ENCODE measurements around the gene COL6A1. TPM values are rescaled to one million over a fixed set of nuclear protein-coding genes. Genes with fewer than 3 reads are reported as not detected.

Gene COL6A1
- total RNA-seq, 3 donors from 2014 or later (not counting 1 experiment from before 2014, with no cell fraction given), result 1.0 to 5.2 (median 2.5) TPM

GRCh38 chr21:45938453-45938755, 43.2 kb upstream of the COL6A1 start:
- Mint-ChIP-seq H3K27ac (no peak overlapping the region), H3K27me3 (ENCODE audit: low read depth in 2 of 2) (no peaks in the 10 kb centered on the region), H3K9me3 (no peaks in the 10 kb centered on the region), H3K36me3 (no peaks in the 10 kb centered on the region), H3K4me1 (no peaks in the 10 kb centered on the region), H3K4me3 (no peak overlapping the region)
- H3K27ac ChIP-seq (ENCODE audit: low read length), result no peak overlapping the region
- TF ChIP-seq CTCF (IDR thresholded peaks at IDR 0.05), result no peak
- no peak for ATAC-seq
- H3K9me3 ChIP-seq (ENCODE audit: control insufficient read depth, insufficient read depth, low read length), result no peaks in the 10 kb centered on the region
- WGBS (ENCODE audit: insufficient coverage), result 93% methylated on average over 1 of the region's 1 CpG
- no peaks in the 10 kb centered on the region for H3K4me1 ChIP-seq (ENCODE audit: control insufficient read depth, insufficient read depth, low read length)
- no peak overlapping the region for H3K4me3 ChIP-seq (ENCODE audit: low read length)
- H3K27me3 ChIP-seq (ENCODE audit: control insufficient read depth, insufficient read depth, low read length), result no peaks in the 10 kb centered on the region
- intact Hi-C loops (cut with micrococcal nuclease), result no loop called here
- no peak for DNase-seq
- no peaks in the 10 kb centered on the region for H3K36me3 ChIP-seq (ENCODE audit: control insufficient read depth, insufficient read depth, low read length)

- H3K4me1 Mint-ChIP-seq, result no peaks in the 10 kb centered on the region
- H3K36me3 ChIP-seq (ENCODE audit: control insufficient read depth, insufficient read depth, low read length), result no peaks in the 10 kb centered on the region
- no peaks in the 10 kb centered on the region for H3K9me3 ChIP-seq (ENCODE audit: control insufficient read depth, insufficient read depth, low read length)
- no peak overlapping the region for H3K4me3 ChIP-seq (ENCODE audit: low read length)
- 92% methylated on average over 17 of the region's 17 CpGs for WGBS (ENCODE audit: insufficient coverage)
- no peak for TF ChIP-seq CTCF (IDR thresholded peaks at IDR 0.05)
- no peaks in the 10 kb centered on the region for H3K27me3 Mint-ChIP-seq (ENCODE audit: low read depth in 2 of 2)
- H3K4me3 Mint-ChIP-seq, result no peak overlapping the region
- DNase-seq (no peak), ATAC-seq (no peak)
- no peaks in the 10 kb centered on the region for H3K9me3 Mint-ChIP-seq
- no peaks in the 10 kb centered on the region for H3K4me1 ChIP-seq (ENCODE audit: control insufficient read depth, insufficient read depth, low read length)
- H3K27ac ChIP-seq (ENCODE audit: low read length), result no peak overlapping the region
- H3K36me3 Mint-ChIP-seq, result no peaks in the 10 kb centered on the region
- H3K27me3 ChIP-seq (ENCODE audit: control insufficient read depth, insufficient read depth, low read length), result no peaks in the 10 kb centered on the region
- intact Hi-C loops (cut with micrococcal nuclease), result no loop called here
- H3K27ac Mint-ChIP-seq, result no peak overlapping the region
Observed at GRCh38 chr21:45938811-45939520, 42.6 kb upstream of the COL6A1 start.

- no peak overlapping the region for H3K27ac ChIP-seq (ENCODE audit: low read length)
- Mint-ChIP-seq H3K4me3 (no peak overlapping the region), H3K27ac (no peak overlapping the region), H3K27me3 (ENCODE audit: low read depth in 2 of 2) (no peaks in the 10 kb centered on the region), H3K36me3 (no peaks in the 10 kb centered on the region), H3K9me3 (no peaks in the 10 kb centered on the region), H3K4me1 (no peaks in the 10 kb centered on the region)
- no peaks in the 10 kb centered on the region for H3K36me3 ChIP-seq (ENCODE audit: control insufficient read depth, insufficient read depth, low read length)
- no peak overlapping the region for H3K4me3 ChIP-seq (ENCODE audit: low read length)
- no peaks in the 10 kb centered on the region for H3K9me3 ChIP-seq (ENCODE audit: control insufficient read depth, insufficient read depth, low read length)
- ATAC-seq (peak in 1 of 3 donors; percentile 19), DNase-seq (no peak)
- intact Hi-C loops (cut with micrococcal nuclease), result no loop called here
- no peaks in the 10 kb centered on the region for H3K4me1 ChIP-seq (ENCODE audit: control insufficient read depth, insufficient read depth, low read length)
- WGBS (ENCODE audit: insufficient coverage), result 93% methylated on average over 15 of the region's 15 CpGs
- no peak for TF ChIP-seq CTCF (IDR thresholded peaks at IDR 0.05)
- no peaks in the 10 kb centered on the region for H3K27me3 ChIP-seq (ENCODE audit: control insufficient read depth, insufficient read depth, low read length)
Observed at GRCh38 chr21:45939521-45940045, 42.0 kb upstream of the COL6A1 start.

- no peaks in the 10 kb centered on the region for H3K9me3 ChIP-seq (ENCODE audit: control insufficient read depth, insufficient read depth, low read length)
- Mint-ChIP-seq H3K9me3 (no peaks in the 10 kb centered on the region), H3K36me3 (no peaks in the 10 kb centered on the region), H3K27me3 (ENCODE audit: low read depth in 2 of 2) (no peaks in the 10 kb centered on the region), H3K4me3 (no peak overlapping the region), H3K4me1 (no peaks in the 10 kb centered on the region), H3K27ac (no peak overlapping the region)
- no peak overlapping the region for H3K4me3 ChIP-seq (ENCODE audit: low read length)
- WGBS (ENCODE audit: insufficient coverage), result 91% methylated on average over 20 of the region's 20 CpGs
- intact Hi-C loops (cut with micrococcal nuclease), result no loop called here
- H3K27ac ChIP-seq (ENCODE audit: low read length), result no peak overlapping the region
- ATAC-seq, result no peak
- H3K4me1 ChIP-seq (ENCODE audit: control insufficient read depth, insufficient read depth, low read length), result no peaks in the 10 kb centered on the region
- H3K27me3 ChIP-seq (ENCODE audit: control insufficient read depth, insufficient read depth, low read length), result no peaks in the 10 kb centered on the region
- no peaks in the 10 kb centered on the region for H3K36me3 ChIP-seq (ENCODE audit: control insufficient read depth, insufficient read depth, low read length)
- DNase-seq, result no peak
- no peak for TF ChIP-seq CTCF (IDR thresholded peaks at IDR 0.05)
Observed at GRCh38 chr21:45940091-45940490, 41.5 kb upstream of the COL6A1 start.

All from natural killer cell (primary cell).